HFFc6 (cell line): Measurements from ENCODE around the gene BCAS3. TPM values are rescaled to one million over a fixed set of nuclear protein-coding genes. Genes with fewer than 3 reads are reported as not detected.

Experiments
- DNase-seq: peaks from one replicate; pipeline ENCODE4 v3.0.0-alpha.2; 2018
- H3K27ac Mint-ChIP-seq: 2 replicates; pipeline ENCODE4 v1.8.0; 2020; ENCODE audit warnings: mild to moderate bottlenecking, mixed read lengths
- H3K27me3 Mint-ChIP-seq: 2 replicates; pipeline ENCODE4 v1.8.0; 2021; ENCODE audit warnings: mild to moderate bottlenecking, moderate library complexity, mixed read lengths; ENCODE audit not compliant: insufficient read depth
- H3K36me3 Mint-ChIP-seq: 2 replicates; pipeline ENCODE4 v1.8.0; 2021; ENCODE audit warnings: low read depth, mixed read lengths
- H3K4me1 Mint-ChIP-seq: 2 replicates; pipeline ENCODE4 v1.8.0; 2020; ENCODE audit warnings: low read depth, mixed read lengths
- H3K4me3 Mint-ChIP-seq: 2 replicates; pipeline ENCODE4 v1.8.0; 2020; ENCODE audit warnings: mild to moderate bottlenecking, moderate library complexity, mixed read lengths
- H3K9me3 Mint-ChIP-seq: 2 replicates; pipeline ENCODE4 v1.8.0; 2020; ENCODE audit warnings: mild to moderate bottlenecking, mixed read lengths
- total RNA-seq, 6 experiments: library from RNA; stranded (reverse); fragmentation: NEBNext Ultra II Directional; extraction: Animal tissue kit (Norgen Biotek cat#: 25700); gene quantifications; 2 replicates in 1 of 6; 3 replicates in 5 of 6; pipeline ENCODE4 v1.2.3, GENCODE V29; 2021
- TF ChIP-seq, protein P1 (sequence below): fragments of 200-600 bp; sonication (generic); IDR thresholded peaks from 2 replicates; pipeline ENCODE4 v1.5.0; 2021; ENCODE audit warnings: antibody characterized with exemption, mild to moderate bottlenecking

Gene BCAS3
- total RNA-seq, 6 experiments from 2014 or later, result 9.8 to 13.8 (median 12.0) TPM

DNA sequence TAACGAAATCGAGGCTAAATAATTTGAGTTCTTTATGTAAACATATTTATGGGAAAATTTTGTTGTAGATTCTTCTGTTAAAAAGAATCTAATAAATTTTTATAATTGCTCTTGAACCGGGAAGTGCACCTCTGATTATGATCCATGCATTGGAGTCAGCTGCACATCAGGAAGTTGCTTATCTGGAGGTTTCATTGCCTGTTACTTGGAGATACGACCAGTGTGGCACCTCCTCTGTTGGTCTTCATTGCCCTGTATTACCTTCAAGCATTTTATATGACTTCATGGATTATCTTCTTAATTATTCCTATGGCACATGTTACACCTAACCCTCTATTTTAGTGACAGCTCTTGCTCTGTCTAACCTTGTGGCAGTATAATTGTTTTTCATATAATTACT, 409.4 kb downstream of the BCAS3 start:
- H3K4me1 Mint-ChIP-seq, result peaks cover 11% of the 10 kb centered on the region
- no peaks in the 10 kb centered on the region for H3K9me3 Mint-ChIP-seq

DNA sequence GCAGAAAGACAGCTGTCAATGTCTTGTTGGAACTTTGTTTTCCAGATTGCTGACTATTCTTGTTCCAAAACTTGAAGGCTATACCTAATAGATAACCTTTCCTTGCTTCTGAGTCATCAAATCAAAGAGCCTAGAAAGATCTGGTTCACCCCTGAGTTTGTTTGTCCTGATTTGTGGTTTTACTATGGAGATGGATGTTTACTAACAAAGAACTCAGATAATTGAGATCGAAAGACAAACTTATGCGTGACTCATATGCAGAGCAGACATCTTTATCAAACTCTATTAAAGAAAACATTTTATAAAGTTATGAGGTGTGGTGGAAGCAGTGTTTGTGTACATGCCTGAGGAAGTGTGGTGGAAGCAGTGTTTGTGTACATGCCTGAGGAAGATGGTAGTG, 410.9 kb downstream of the BCAS3 start:
- Mint-ChIP-seq H3K4me1 (peaks cover 11% of the 10 kb centered on the region), H3K4me3 (no peak overlapping the region), H3K27me3 (peaks cover 2% of the 10 kb centered on the region; the same call in 1 of the 2 replicates), H3K9me3 (peaks cover 4% of the 10 kb centered on the region; the same call in 1 of the 2 replicates), H3K36me3 (peaks cover 4% of the 10 kb centered on the region; the same call in 1 of the 2 replicates), H3K27ac (no peak overlapping the region)
- DNase-seq, result no peak
- TF ChIP-seq, protein P1, sequence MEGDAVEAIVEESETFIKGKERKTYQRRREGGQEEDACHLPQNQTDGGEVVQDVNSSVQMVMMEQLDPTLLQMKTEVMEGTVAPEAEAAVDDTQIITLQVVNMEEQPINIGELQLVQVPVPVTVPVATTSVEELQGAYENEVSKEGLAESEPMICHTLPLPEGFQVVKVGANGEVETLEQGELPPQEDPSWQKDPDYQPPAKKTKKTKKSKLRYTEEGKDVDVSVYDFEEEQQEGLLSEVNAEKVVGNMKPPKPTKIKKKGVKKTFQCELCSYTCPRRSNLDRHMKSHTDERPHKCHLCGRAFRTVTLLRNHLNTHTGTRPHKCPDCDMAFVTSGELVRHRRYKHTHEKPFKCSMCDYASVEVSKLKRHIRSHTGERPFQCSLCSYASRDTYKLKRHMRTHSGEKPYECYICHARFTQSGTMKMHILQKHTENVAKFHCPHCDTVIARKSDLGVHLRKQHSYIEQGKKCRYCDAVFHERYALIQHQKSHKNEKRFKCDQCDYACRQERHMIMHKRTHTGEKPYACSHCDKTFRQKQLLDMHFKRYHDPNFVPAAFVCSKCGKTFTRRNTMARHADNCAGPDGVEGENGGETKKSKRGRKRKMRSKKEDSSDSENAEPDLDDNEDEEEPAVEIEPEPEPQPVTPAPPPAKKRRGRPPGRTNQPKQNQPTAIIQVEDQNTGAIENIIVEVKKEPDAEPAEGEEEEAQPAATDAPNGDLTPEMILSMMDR, result no peak

More for the DNA sequence above, 409.4 kb downstream of the BCAS3 start:
- no peaks in the 10 kb centered on the region; the same call in 1 of the 2 replicates for H3K36me3 Mint-ChIP-seq
- no peaks in the 10 kb centered on the region for H3K27me3 Mint-ChIP-seq
- H3K27ac Mint-ChIP-seq, result no peak overlapping the region
- TF ChIP-seq, protein P1, result no peak
- DNase-seq, result no peak
- H3K4me3 Mint-ChIP-seq, result no peak overlapping the region

DNA sequence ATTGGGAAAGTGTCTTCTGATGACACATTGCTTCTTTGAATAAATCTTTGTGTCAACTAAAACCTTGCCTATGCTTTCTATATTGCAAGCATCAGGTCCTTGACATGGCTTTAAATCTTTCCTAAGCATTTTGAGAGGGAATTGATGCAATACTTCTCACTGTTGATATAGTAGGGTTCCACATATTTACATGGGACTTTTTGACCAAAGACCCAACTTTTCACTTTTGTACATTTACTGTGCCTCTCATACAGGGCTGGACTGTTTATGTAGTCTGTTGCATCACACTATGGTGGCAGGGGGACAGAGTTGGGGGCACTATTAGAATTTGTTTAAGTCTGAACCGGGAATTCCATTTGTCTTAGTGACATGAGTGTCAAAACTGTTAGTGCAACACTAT, 413.4 kb downstream of the BCAS3 start:
- Mint-ChIP-seq H3K4me1 (peaks cover 11% of the 10 kb centered on the region), H3K9me3 (peaks cover 4% of the 10 kb centered on the region; the same call in 1 of the 2 replicates), H3K27me3 (peaks cover 2% of the 10 kb centered on the region; the same call in 1 of the 2 replicates), H3K27ac (no peak overlapping the region), H3K4me3 (no peak overlapping the region), H3K36me3 (peaks cover 4% of the 10 kb centered on the region; the same call in 1 of the 2 replicates)
- TF ChIP-seq, protein P1, result no peak
- no peak for DNase-seq

DNA sequence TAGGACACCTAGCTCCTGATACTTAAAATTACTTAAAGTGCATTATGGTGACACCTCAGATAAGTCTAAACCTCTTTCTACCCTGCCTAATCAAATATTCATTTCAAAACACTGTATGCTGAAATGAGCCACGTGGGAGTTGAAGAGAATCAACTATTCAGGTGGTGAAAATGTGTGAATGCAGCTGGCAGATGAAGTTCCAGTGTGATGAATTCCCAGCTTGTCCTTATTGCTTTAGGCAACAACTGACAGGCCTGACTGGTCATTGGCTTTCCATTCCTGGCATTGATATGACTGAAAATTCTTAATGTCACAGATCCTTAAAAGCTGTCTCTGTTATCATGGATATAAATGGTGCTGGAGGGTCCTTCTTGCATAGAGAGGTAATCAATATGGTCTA, 420.1 kb downstream of the BCAS3 start:
- Mint-ChIP-seq H3K36me3 (no peaks in the 10 kb centered on the region), H3K27ac (no peak overlapping the region), H3K27me3 (no peaks in the 10 kb centered on the region), H3K9me3 (no peaks in the 10 kb centered on the region), H3K4me1 (peaks cover 9% of the 10 kb centered on the region), H3K4me3 (no peak overlapping the region)
- DNase-seq, result no peak
- TF ChIP-seq, protein P1, result no peak

DNA sequence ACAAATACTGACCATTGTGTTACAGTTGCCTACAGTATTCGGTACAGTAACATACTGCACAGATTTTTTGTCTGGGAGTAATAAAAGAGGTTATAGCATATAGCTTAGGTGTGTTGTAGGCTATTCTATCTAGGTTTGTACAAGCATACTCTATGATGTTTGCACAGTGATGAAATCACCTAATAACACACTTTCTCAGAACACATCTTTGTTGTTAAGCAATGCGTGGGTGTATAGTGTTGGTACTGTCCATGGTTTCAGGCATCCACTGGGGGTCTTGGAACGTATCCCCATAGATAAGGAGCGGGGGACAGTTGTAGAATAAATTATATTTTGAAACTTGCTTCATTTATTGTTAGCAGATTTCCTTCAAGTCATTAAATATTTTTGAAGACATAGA, 428.7 kb downstream of the BCAS3 start:
- no peak for DNase-seq
- Mint-ChIP-seq H3K4me1 (peaks cover 6% of the 10 kb centered on the region; the same call in 1 of the 2 replicates), H3K9me3 (no peaks in the 10 kb centered on the region), H3K27me3 (no peaks in the 10 kb centered on the region), H3K27ac (no peak overlapping the region), H3K4me3 (no peak overlapping the region), H3K36me3 (no peaks in the 10 kb centered on the region)
- TF ChIP-seq, protein P1, result no peak

DNA sequence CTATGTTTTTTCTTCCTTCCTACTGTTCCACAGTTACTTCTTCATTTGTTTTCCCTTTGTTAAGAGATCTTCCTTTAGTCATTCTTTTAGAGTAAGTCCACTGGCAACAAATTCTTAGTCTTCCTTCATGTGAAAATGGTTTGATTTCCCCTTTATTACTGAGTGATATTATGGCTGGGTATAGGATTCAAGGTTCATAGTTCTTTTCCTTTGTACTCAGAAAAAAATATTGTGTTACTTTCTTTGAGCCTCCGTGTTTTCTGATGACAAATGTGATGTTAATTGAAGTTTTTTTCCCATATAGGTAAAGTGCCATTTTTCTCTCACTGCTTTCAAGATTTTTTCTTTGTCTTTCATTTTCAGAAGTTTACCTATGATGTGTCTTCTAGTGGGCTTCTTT, 438.9 kb downstream of the BCAS3 start:
- Mint-ChIP-seq H3K9me3 (peaks cover 8% of the 10 kb centered on the region), H3K4me3 (no peak overlapping the region), H3K27ac (no peak overlapping the region), H3K27me3 (no peaks in the 10 kb centered on the region), H3K36me3 (peaks cover 6% of the 10 kb centered on the region; the same call in 1 of the 2 replicates), H3K4me1 (no peaks in the 10 kb centered on the region)
- TF ChIP-seq, protein P1, result no peak
- DNase-seq, result no peak
